Endothelial cell of umbilical vein (primary cell): ENCODE measurements around the gene MTREX.

Experiments used
- CTCF ChIP-seq, 2 donors: IDR thresholded peaks; 1 replicate in 1 of 2; 2 replicates in 1 of 2; pipeline ENCODE4 v1.5.1; 2011; ENCODE audit warnings: low read length in 2 of 2, mild to moderate bottlenecking in 2 of 2, moderate library complexity in 2 of 2, control low read depth in 1 of 2, inconsistent platforms in 1 of 2, low read depth in 1 of 2; ENCODE audit not compliant: insufficient read depth in 1 of 2; ENCODE audit errors: extremely low read depth in 1 of 2
- EZH2 ChIP-seq: IDR thresholded peaks from 2 replicates; pipeline ENCODE4 v1.6.1; 2012; ENCODE audit warnings: borderline replicate concordance, low read depth, mild to moderate bottlenecking, moderate library complexity, low read length, inconsistent platforms; ENCODE audit not compliant: severe bottlenecking
- MYC ChIP-seq: IDR thresholded peaks from one replicate; pipeline ENCODE4 v1.6.1; 2011; ENCODE audit warnings: mild to moderate bottlenecking, low read depth, low read length
- POLR2A ChIP-seq: IDR thresholded peaks from 2 replicates; pipeline ENCODE4 v1.6.1; 2012; ENCODE audit warnings: low read depth, mild to moderate bottlenecking, control low read depth, low read length
- POLR2AphosphoS5 ChIP-seq: IDR thresholded peaks from 2 replicates; pipeline ENCODE4 v1.6.1; 2012; ENCODE audit warnings: low read depth, mild to moderate bottlenecking, control low read depth, low read length, moderate library complexity; ENCODE audit not compliant: insufficient read depth
- TF ChIP-seq, protein P1 (sequence below): IDR thresholded peaks from 2 replicates; pipeline ENCODE4 v1.6.1; 2011; ENCODE audit not compliant: insufficient read depth, insufficient read length

- TF ChIP-seq POLR2AphosphoS5: no peak
- TF ChIP-seq, protein P1, sequence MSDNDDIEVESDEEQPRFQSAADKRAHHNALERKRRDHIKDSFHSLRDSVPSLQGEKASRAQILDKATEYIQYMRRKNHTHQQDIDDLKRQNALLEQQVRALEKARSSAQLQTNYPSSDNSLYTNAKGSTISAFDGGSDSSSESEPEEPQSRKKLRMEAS: no peak
- no peak for TF ChIP-seq CTCF (IDR thresholded peaks at IDR 0.05; ENCODE audit: extremely low read depth in 1 of 2, insufficient read depth in 1 of 2, low read depth in 1 of 2, low read length in 2 of 2)
- no peak for TF ChIP-seq POLR2A
- TF ChIP-seq EZH2: no peak
- no peak for TF ChIP-seq MYC
Observed at GRCh38 chr5:55454282-55454681, 146.5 kb downstream of the MTREX start.
